GM23248 (cell line): ENCODE measurements around the gene SPTBN4.

Experiments
- EZH2 ChIP-seq: fragments of 200-600 bp; sonication (generic); IDR thresholded peaks from 2 replicates; pipeline ENCODE4 v1.6.1; 2018; ENCODE audit warnings: antibody characterized with exemption, mild to moderate bottlenecking; ENCODE audit not compliant: insufficient read depth, poor library complexity, severe bottlenecking
- EZH2phosphoT487 ChIP-seq: fragments of 200-600 bp; sonication (generic); IDR thresholded peaks from 2 replicates; pipeline ENCODE4 v1.6.1; 2018; ENCODE audit warnings: antibody characterized with exemption, moderate library complexity, mild to moderate bottlenecking, low read depth; ENCODE audit not compliant: insufficient read depth

- TF ChIP-seq EZH2 (no peak), EZH2phosphoT487 (no peak)
Observed at GRCh38 chr19:40570313-40571004, 103.7 kb downstream of the SPTBN4 start.
